NCI-H82 (cell line): ENCODE results near the gene SUSD2.
"Not testable (repeated sequence)": the region's sequence is repeated elsewhere in the genome, so short reads cannot be mapped to it uniquely, and the experiment has no call there.

Source experiments
- DNase-seq: peaks from one replicate; lab custom pipeline; 2025; lab: John Stamatoyannopoulos, UW

Gene SUSD2

DNA sequence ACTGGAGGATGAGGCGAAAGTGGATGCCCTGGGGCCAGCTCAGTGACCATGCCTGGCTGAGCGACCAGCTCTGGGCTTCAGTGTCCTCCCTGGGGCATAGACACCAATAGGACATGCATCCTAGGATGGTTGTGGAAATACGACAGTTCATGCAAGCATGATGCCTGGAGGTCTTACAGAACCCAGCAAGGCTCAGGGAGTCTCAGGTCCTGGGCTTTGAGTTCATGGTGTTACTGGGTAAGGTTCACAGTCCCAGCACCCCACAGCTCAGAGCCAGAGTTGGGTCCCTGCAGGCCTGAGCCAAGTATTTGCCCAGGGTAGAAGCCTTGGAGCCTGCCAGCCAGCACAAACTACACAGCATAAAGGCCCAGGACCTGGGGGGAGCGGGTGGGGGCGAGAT, 4.2 kb upstream of the SUSD2 start:
- DNase-seq, result no peak

DNA sequence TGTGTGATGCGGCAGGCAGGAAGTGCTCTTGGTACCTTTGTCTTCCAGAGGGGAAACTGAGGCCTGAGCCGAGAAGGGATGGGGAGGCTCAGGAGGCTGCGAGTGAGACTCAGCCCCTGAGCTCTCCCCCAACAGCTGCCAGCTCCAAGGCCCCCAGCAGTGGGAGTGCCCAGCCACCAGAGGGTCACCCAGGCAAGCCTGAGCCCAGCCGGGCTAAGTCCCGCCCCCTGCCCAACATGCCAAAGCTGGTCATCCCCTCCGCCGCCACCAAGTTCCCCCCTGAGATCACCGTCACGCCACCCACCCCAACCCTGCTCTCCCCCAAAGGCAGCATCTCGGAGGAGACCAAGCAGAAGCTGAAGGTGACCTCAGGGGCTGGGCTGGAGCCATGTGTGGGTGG, 3.8 kb upstream of the SUSD2 start:
- DNase-seq, result no peak

DNA sequence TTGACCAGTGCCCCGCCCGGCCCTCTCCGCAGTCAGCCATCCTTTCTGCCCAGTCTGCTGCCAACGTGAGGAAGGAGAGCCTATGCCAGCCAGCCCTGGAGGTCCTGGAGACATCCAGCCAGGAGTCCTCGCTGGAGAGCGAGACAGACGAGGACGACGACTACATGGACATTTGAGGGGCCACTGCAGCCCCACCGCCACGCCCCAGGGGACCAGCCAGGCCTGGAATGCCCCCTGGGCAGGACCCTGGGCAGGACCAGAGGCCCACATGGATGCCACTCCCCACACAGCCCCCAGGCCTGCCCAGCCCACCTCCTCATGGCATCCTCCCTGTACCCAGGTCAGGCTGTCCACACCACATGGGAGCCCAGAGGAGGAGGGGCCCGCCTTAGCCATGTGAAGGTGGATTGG, 3.3 kb upstream of the SUSD2 start:
- no peak for DNase-seq

DNA sequence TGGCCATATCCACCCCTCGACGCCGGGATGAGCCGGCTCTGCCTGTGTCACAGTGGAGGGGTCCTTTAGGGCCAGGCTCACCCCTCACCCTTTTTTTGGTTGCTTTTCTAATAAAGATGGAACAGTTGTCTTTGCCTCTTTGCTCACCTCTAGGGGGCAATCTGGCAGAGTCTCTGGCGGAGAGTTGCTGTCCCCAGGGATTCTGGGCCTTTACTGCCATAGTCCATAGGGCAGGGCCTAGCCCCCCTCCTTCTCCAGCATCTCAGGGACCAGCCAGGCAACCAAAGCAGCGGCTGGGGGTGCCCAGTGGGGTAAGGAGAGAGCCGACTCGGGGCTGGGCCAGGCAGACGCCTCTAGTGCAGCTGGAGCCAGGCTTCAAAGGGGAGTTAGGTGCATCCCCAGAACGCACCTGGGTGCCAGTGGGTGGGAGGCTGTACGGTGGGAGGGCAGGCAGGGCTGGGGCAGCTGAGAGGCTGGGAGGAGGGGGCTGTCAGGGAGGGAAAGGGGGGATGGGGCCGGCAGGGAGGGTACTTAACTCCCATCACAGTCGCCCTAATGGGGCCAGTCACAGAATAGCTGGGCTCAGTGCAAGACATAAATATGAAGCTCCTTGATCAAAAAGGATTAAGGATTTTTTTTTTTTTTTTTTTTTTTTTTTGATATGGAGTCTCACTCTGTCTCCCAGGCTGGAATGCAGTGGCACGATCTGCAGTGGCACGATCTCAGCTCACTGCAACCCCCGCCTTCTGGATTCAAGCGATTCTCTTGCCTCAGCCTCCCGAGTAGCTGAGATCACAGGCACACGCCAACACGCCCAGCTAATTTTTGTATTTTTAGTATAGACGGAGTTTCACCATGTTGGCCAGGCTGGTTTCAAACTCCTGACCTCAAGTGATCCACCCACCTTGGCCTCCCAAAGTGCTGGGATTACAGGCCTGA, 2.5 kb upstream of the SUSD2 start:
- DNase-seq, result peak; percentile 61

DNA sequence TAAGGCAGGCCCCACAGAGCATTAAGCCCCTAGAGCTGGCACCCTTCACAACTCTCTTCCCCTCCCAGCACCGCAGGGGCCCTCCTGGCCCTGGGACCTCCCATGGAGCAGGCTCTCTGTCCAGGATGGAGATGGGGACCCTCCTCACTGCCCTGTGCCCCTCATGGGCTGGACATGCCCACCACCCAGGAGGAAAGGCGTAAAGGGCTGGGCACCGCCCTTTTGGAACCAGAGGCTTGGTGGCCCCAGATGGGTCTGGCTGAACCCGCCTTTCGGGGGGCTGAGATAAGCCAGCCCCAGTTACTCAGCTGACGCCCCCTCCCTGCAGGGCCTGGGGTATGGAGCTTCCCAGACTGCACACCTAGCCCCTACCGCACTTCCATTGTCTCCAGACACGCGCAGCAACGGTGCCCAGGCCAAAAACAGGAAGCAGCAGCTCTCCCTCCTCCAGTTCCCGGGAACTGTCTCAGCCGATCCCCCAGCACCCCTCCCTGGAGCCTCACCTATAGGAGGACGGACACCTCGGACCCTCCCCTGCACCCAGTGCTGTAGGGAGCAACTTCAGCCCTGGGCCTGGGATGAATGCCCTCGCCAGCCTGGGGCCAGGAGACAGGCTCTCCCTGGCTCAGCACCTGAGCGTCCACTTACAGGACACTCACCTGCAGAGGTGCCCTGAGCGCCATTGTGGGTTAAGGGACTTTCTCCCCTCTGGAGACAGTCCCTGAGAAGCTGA, 1.6 kb upstream of the SUSD2 start:
- no peak for DNase-seq

DNA sequence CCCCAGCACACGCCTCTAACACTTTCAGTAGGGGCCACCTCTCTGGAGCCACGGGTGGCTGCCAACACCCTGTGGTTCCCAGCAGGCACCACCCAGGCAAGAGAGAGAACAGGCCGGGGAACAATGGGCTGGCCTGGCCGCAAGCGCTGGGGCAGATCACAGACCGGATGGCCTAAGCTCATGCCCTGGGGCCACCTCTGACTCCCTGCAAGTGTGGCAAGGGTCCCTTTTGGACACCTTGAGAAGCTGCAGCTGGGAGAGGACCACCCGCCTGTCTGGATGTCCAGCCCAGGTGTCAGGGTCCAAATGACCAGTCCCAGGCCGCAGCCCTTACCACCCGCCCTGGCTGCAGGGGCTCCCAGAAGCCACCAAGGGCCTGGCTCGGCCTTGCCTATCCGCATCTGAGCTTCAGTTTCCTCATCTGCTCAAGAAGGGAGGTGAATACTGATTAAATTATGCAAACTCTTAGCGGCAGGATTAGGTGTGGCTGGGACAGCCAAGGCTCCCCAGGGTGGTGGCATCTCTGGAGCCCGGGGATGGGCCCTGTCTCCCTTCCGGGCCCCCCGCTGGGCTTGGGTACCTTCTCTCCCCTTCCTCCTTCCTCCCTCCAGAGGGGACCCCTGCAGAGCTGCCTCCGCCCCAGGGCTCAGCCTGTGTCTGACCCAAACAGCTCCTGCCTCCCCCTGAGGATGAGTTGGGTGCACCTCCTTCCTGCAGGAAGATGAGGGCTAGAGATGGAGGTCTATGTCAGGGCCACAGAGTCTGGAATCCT, 785 bp upstream of the SUSD2 start:
- peak; percentile 17 for DNase-seq

DNA sequence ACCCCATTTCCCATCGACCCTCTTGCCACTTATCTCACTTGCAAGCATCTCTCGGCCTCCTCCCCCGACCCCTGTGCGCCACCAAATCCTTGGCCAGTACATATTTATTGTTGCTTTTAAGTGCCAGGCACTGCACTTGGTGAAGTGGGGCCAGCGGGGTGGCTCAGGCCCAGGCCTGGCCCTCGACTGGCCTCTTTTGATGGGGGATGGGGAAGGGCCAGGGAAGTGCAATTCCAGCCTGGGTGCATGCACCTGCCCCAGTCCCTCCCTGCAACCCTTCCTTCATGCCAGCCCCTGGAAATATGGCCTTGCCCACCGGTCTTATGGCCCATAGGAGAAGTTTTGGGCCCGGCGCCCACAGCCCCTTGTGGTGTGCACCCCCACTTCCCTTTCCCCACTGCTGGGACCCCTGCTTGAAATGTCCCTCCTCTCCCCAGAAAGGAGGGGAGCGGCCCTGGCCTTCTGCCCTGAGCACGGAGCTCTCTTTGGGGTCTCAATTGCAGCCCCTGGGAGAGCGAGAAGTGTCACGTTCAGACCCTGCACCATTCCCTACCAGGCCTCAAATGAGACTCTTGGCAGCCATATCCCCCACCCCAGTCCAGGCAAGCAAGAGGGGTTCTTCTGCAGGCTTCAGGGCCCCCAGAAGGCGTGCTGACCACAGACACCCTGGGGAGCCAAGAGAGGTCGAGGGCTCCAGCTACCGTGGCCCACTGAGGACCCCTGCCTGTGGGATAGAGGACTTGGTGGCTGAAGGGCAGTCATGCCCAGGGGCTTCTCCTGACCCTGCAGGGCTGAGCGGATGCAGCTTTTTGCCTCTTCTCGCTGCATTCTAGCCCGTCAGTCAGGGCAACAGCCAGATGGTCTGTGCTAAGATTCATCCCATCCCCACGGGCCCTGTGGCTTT, 961 bp downstream of the SUSD2 start:
- peak; percentile 56 for DNase-seq

DNA sequence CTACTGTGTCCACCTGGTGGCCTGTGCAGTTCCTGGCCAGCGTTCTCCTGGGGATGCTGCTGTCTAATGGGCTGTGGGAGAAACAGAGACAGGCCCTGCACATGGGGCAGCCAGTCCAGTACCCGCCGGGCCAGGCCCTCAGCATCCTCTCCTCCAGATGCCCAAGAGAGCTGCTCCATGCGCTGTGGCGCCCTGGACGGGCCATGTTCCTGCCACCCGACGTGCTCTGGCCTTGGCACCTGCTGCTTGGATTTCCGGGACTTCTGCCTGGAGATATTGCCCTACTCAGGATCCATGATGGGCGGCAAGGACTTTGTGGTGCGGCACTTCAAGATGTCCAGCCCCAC, 1.6 kb downstream of the SUSD2 start:
- not testable (repeated sequence) for DNase-seq

DNA sequence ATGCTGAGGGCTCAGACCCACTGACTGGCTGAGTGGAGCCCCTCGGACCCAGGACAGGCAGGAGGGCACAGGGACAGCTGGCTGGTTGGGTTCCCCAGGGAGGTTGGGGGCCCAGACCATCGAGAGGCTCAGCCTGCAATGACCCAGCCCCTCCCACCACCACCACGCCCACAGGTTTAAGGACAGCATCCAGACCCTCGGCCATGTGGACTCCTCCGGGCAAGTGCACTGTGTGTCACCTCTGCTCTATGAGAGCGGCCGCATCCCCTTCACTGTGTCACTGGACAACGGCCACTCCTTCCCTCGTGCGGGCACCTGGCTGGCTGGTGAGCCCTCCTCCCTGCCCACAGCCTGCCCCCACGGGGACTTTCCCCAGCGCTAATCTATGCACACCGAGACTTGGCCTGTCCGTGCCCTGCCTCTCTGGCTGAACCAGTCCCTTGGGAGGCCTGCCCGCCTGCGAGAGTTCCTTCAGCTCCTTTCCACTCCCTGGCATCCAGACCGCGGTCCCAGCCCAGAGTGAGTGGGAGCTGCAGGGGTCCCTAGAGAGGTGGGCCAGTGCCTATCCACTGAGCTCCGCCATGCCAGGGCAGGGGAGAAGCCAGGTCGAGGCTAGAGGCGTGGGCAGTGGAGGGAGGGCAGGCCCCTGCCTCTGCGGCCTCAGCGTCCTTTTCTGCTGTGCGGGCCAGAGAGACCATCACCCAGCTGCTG, 2.2 kb downstream of the SUSD2 start:
- DNase-seq, result no peak

DNA sequence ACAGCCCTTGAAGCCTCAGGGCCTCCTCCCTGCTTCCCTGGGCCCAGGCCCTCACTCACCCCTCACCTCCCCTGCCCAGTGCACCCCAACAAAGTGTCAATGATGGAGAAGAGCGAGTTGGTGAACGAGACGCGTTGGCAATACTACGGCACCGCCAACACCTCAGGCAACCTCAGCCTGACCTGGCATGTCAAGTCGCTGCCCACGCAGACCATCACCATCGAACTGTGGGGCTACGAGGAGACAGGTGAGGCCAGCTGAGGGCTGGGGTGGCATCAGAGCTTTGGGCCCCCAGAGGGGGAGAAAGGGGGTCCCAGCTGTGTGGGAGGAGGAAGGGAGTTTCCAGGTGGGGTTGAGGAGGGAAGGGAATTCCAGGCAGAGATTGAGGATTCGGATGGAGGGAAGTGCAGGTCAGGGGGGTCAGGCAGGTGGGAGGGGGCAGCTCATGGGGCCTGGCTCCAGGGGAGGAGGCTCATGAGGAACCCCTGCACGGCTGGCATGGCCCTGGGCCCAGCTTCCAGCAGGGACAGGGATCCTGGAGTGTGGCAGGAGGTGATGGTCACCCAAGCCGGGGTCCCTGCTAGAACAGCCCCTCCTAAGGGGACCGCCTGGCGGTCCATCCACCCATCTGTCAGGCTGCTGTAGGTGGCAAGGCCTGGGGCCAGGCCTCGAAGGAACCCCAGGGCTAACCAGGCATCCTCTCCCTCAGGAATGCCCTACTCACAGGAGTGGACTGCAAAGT, 2.9 kb downstream of the SUSD2 start:
- DNase-seq, result no peak

DNA sequence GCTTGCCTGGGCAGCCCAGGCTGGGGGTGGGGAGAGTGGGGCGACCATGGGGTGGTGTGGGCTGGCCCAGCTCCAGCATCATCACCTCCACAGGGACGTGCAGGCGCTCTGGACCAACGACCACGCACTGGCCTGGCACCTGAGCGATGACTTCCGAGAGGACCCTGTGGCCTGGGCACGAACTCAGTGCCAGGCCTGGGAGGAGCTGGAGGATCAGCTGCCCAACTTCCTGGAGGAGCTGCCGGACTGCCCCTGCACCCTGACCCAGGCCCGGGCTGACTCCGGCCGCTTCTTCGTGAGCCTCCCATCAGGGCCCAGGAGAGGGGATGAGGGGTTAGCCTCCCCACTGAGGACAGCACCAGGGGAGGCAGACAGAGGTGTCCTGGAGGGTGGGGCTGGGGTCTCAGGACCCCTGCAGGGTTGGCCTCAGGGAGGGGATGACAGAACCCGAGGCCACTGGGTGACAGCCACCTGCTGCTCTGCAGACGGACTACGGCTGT, 3.8 kb downstream of the SUSD2 start:
- DNase-seq, result no peak

DNA sequence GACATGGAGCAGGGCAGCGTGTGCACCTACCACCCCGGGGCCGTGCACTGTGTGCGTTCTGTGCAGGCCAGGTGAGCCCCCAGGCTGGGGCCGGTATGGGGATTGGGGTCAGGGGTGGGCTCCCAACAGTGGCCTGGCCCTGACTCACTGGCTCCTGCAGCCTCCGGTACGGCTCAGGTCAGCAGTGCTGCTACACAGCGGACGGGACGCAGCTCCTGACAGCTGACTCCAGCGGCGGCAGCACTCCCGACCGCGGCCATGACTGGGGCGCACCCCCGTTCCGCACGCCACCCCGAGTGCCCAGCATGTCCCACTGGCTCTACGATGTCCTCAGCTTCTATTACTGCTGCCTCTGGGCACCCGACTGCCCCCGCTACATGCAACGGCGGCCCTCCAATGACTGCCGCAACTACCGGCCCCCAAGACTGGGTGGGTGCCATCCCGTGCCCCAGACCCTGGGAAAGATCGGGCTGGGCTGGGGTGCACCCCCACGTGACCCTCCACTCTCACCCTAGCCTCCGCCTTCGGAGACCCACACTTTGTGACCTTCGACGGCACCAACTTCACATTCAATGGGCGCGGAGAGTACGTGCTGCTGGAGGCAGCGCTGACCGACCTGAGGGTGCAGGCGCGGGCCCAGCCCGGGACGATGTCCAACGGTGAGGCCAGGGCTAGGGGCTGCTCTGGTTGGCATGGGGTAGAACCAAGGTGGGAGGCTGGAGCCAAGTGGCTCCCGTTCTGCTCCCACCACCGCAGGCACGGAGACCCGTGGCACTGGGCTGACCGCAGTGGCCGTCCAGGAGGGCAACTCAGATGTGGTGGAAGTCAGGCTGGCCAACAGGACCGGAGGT, 4.4 kb downstream of the SUSD2 start:
- DNase-seq, result no peak

DNA sequence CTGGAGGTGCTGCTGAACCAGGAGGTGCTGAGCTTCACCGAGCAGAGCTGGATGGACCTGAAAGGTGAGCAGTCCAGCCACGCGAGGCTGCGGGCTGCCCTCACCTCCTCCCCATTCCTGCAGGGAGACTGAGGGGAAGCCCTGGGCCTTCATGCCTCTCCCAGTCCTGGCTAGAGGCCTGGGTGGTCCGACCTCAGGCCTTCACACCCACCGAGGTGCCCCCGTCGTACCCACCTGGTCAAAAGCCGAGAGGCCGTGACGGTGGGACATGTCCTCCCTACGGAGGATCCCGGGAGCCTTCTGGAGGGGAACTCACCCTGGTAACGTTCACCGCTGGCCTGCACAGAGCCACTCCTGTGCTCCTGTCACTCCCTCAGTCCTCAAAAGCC, 5.1 kb downstream of the SUSD2 start:
- no peak for DNase-seq

DNA sequence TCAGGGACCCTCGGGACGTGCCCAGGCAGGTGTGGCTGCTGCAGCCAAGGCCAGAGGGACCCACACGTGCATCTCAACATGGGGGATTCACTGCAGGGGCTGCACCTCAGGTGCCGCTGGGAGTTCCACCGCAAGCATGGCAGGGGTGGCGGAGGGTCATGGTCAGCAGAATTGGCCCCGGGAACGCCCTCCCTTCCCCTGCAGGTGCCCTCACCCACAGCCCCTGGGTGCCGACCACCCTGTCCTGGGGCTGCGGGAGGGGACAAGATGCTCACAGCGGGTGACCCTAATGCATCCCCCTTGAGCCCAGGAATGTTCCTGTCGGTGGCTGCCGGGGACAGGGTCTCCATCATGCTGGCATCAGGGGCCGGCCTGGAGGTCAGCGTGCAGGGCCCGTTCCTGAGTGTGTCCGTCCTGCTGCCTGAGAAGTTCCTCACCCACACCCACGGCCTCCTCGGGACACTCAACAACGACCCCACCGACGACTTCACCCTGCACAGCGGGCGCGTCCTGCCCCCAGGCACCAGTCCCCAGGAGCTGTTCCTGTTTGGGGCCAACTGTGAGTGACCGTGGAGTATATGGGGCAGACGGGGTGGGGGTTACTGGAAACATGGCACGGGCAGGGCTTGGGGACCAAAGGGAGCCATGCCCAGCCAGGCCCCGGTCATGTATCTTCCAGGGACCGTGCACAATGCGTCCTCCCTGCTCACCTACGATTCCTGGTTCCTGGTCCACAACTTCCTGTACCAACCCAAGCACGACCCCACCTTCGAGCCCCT, 5.8 kb downstream of the SUSD2 start:
- DNase-seq, result no peak

DNA sequence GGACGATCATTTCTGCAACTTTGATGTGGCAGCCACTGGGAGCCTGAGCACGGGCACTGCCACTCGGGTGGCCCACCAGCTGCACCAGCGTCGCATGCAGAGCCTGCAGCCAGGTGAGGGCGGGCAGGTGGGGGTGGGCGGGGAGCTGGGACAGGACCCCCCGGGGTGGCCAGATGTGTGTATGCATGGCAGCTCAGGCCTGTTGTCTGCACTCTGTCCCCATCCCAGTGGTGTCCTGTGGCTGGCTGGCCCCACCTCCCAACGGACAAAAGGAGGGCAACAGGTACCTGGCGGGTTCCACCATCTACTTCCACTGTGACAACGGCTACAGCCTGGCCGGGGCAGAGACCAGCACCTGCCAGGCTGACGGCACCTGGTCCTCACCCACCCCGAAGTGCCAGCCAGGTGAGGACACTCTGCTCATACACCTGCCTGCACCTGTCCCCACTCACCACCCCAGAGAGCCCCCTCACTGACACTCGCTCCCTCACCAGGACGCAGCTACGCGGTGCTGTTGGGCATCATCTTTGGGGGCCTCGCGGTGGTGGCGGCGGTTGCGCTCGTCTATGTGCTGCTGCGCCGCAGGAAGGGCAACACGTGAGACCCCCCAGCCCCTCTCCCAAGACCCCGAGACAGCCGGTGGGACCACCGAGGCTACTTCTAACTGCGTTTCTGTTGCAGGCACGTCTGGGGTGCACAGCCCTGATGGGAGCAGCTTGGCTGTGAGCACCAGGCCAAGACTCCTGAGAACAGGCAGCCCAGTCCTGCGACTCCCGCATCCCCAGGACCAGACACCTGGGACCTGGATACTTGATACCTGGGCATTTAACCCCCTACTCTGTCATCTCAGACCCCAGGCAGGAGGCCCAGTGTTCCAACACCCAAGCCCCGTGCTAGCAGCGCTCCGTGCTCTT, 6.7 kb downstream of the SUSD2 start:
- no peak for DNase-seq

DNA sequence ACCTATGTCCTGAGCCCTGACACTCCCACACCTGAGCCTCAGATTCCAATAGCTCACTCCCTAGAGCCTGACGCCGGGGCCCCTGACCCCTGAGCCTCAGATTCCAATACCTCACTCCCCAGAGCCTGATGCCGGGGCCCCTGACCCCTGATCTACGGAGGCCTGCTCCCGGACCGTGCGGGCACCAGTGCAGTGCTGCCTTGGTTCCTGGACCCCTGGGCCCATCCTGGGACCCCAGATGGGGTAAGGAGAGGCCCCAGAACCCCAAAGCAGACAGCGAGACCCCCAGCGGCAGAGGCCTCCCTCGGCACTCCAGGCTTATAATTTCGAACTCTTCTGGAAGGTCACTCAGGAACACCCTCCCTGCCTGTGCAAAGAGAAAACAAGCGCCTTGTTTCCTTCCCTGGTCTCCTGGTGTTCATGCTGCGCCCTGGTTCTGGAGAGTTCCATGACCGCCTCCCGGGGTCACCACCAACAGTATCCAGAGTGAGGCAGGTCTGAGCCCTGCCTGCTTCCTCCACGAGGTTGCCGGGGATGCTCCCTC, 7.5 kb downstream of the SUSD2 start:
- DNase-seq, result no peak
